Activated CD4-positive, alpha-beta T cell treated with anti-CD3 and anti-CD28 coated beads for 48 hours (primary cell): ENCODE data around the gene THAP8.
A peak's percentile ranks its signal among the peaks of the same experiment; 100 is the strongest.

Source experiments
- DNase-seq: peaks from one replicate; pipeline ENCODE4 v3.0.0-alpha.2; 2020

THAP8 gene

DNA sequence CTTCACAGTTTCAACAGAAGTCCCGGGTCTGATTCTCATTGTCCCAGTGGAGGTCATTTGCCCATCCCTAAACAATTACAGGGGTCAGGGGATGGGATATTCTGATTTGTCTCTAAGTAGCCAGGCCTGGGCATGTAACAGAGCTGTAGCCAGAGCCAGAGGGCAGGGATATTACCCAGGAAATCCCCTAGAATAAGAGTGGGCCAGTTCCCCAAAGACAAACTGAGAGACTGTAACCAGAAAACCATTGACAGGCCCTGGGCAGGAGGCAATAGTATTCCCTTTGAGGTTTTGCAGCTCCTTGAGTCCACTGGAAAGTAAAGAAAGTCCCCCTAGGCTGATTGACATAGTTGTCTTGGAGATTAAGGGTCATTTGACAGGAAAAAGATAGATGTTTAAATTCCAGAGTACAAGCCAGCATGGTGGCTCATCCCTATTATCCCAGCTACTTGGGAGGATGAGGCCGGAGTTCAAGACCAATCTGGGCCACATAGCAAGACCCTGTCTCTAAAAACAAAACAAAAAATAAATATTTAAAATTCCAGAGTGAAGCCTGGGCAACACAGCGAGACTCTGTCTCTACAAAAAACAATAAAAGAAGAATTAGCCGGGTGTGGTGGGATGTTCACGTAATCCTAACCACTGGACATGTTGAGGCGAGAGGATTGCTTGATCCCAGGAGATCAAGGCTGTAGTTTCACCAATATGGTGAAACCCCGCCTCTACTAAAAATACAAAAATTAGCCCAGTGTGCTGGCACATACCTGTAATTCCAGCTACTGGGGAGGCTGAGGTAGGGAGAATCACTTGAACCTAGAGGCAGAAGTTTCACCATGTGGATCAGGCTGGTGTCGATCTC, 60.9 kb downstream of the THAP8 start:
- DNase-seq, result no peak

DNA sequence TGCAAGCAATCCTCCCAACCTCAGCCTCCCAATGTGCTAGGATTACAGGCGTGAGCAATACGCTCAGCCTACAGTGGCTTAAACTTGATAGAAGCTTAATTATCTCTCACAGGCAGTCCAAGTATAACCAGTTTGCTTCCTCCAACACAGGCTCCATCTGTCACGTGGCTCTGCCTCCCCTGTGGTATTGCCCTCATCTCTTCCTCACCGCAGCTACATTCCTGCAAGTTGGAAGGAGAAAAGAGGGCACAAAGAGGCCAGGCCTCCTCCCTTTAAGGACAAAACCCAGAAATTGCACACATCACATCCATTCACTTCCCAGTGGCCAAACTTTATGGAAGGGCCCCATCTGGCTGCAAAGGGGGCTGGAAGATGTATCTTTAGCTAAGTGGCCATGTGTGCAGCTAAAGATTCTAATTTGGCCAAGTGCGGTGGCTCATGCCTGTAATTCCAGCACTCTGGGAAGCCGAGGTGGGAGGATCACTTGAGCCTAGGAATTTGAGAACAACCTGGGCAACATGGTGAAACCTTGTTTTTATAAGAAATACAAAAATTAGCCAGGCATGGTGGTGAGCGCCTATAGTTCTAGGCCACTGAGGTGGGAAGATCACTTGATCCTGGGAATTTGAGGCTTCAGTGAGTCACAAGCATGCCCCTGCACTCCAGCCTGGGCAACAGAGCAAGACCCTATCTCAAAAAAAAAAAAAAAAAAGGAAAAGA, 62.2 kb downstream of the THAP8 start:
- DNase-seq, result no peak

DNA sequence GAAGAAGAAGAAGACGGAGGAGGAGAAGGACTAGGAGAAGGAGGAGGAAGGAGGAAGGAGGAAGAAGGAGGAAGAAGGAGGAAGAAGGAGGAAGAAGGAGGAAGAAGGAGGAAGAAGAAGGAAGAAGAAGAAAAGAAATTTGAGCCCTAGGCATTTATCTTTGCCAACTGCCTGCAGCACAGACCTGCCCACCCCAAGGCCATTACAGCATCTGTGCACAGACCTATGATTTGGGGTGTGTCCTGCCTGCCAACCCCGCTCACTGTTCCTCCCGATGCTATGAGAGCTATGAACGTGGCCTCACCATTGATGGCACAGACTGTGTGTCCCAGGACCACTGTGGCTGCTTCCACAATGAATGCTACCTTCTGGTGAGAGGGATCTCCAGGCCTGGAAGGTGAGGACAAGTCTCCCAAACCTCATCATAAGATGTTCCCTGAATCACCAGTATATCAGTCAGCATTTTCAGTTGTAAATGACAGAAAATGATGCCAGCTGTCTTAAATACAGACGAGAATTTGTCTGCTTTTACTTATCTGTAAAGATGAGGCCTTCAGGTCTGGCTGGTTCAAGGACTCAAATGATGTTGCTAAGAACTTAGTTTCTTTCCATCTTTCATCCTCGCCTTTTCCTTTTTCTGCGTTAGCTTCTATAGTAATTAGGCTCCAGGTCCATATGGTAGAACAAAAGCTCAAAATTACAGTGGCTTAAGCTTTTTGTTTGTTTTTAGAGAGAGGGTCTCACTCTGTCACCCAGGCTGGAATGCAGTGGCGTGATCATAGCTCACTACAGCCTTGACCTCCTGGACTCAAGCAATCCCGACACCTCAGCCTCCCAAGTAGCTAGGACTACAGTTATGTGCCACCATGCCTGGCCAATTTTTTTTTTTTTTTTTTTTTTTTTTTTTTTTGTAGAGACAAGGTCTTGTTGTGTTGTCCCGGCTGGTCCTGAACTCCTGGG, 63.0 kb downstream of the THAP8 start:
- no peak for DNase-seq

DNA sequence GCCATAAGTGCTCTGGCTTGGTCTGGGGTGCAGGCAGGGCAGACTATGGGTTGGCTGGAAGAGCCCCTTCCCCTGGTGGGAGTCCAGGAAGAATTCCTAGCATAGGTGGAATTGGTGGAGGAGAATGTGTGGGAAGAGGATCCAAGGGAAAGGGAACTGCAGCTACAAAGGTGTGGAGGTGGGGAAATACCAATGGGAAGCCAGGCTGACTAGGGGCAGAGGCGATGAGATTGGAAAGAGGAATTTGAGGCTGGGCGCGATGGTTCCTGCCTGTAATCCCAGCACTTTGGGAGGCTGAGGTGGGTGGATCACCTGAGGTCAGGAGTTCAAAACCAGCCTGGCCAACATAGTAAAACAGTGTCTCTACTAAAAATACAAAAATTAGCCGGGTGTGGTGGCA, 63.9 kb downstream of the THAP8 start:
- DNase-seq, result no peak

DNA sequence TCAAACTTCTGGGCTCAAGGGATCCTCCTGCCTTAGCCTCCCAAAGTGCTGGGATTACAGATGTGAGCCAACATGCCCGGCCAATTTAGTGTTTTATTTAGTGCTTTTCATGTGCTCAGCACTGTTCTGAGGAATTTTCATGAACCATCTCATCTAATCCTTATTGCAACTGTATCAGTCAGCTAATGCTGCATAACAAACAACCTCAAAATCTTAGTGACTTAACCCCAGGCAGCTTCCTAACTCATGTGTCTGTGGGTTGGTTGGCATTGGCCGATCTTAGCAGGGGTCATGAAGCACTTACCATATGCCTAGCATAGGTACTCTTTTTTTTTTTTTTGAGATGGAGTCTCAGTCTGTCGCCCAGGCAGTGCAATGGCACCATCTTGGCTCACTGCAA, 65.3 kb downstream of the THAP8 start:
- DNase-seq, result no peak

- DNase-seq, result no peak
Measured at GRCh38 chr19:35987571-35987896, 66.6 kb downstream of the THAP8 start.

DNA sequence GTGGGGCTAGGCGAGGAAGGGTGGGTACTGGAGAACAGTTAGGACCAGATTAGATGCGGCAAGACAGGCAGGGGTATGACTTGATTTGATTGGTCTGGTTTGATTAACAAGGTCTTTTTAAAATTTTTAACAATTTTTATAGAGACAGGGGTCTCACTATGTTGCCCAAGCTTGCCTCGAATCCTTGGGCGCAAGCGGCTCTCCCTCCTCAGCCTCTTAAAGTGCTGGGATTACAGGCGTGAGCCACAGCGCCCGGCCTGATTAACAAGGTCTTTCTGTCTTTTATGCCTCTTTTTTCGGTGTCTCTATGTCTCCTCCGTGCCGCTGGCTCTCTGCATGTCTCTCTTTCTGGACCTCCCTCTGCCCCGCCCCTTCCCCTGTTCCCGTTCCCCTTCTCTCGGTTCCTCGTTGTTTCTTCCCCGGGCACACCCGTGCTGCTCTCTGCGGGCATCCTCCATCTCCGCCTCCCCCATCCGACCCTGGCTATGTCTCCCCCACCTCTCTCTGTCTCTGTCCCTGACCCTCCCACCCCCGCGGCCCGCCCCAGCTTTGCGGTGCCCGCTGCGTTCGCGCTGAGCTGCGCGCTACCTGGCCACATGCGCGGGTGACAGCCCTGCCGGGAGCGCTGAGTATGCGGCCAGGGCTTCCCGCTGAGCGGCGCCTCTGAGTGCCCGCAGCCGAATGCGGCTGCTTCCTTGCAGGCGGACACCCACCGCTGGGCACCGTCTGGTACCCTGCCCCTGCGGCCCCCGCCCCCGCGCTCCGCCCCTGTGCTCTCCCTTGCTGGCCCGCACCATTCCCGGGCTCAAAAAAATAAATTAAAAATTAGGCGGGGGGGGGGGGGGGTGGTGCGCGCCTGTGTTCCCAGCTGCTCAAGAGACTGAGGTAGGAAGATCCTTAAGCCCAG, 67.2 kb downstream of the THAP8 start:
- DNase-seq, result peak; percentile 37

GRCh38 chr19:35986111-35986510, 68.0 kb downstream of the THAP8 start:
- DNase-seq, result no peak
